Stimulated activated CD4-positive, alpha-beta T cell treated with anti-CD3 and anti-CD28 coated beads, Interleukin-4, amount 100 ng/mL, for 48 hours (primary cell): ENCODE data around the gene KCNT2.

ENCODE experiments used
- DNase-seq, 2 donors: peaks; one replicate each; pipeline ENCODE4 v3.0.0-alpha.2; 2020; ENCODE audit warnings: low read depth in 2 of 2

Gene KCNT2

GRCh38 chr1:196193896-196194559 lies 414.2 kb downstream of the KCNT2 start:
- DNase-seq: no peak

GRCh38 chr1:196183941-196184340 lies 424.3 kb downstream of the KCNT2 start:
- no peak for DNase-seq

GRCh38 chr1:196181594-196181878 lies 426.7 kb downstream of the KCNT2 start:
- no peak for DNase-seq

GRCh38 chr1:196180847-196181593 lies 427.2 kb downstream of the KCNT2 start:
- DNase-seq: no peak

GRCh38 chr1:196178083-196178635 lies 430.1 kb downstream of the KCNT2 start:
- DNase-seq: no peak
